Endometrial microvascular endothelial cells (primary cell): ENCODE results near the gene IZUMO1. TPM values are rescaled to one million over a fixed set of nuclear protein-coding genes. Genes with fewer than 3 reads are reported as not detected.
"Not testable (repeated sequence)": the region's sequence is repeated elsewhere in the genome, so short reads cannot be mapped to it uniquely, and the experiment has no call there.

Source experiments
- in situ Hi-C: cut with HindIII; loops from 2 replicates; pipeline ENCODE4 v1.10.0; 2017; ENCODE audit warnings: low sequenced_read_pairs, low pct_unique_long_range_greater_than_20kb; ENCODE audit errors: inconsistent ontology term
- total RNA-seq: library from RNA; depleted of rRNA; stranded (reverse); fragments of >200 nt; gene quantifications from one replicate; pipeline ENCODE4 v1.2.3, GENCODE V29; 2015; ENCODE audit errors: inconsistent ontology term

The IZUMO1 gene
- total RNA-seq, 1 donor from 2014 or later, result 0.84 TPM

DNA sequence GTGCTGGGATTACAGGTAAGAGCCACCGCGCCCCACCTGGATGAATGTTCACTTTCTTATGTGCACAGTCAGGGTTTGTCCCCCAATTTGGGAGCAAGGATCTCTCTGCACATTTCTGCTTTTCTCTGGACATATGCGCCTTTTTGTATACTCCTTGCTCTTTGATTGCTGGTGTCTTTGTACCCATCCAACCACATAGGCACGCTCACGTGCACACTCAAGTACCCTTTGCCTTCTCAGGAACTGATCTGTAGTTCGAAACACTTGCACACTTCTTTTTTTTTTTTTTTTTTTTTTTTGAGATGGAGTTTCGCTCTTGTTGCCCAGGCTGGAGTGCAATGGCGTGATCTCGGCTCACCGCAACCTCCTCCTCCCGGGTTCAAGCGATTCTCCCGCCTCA is 28.6 kb downstream of the IZUMO1 start:
- in situ Hi-C loops, result not testable (repeated sequence)

- in situ Hi-C loops, result no loop called here
These were observed 30.0 kb downstream of the IZUMO1 start for GRCh38 chr19:48716562-48717291.

GRCh38 chr19:48715681-48716171 is 31.0 kb downstream of the IZUMO1 start:
- in situ Hi-C loops, result no loop called here

GRCh38 chr19:48714759-48715675 is 31.7 kb downstream of the IZUMO1 start:
- in situ Hi-C loops, result no loop called here

DNA sequence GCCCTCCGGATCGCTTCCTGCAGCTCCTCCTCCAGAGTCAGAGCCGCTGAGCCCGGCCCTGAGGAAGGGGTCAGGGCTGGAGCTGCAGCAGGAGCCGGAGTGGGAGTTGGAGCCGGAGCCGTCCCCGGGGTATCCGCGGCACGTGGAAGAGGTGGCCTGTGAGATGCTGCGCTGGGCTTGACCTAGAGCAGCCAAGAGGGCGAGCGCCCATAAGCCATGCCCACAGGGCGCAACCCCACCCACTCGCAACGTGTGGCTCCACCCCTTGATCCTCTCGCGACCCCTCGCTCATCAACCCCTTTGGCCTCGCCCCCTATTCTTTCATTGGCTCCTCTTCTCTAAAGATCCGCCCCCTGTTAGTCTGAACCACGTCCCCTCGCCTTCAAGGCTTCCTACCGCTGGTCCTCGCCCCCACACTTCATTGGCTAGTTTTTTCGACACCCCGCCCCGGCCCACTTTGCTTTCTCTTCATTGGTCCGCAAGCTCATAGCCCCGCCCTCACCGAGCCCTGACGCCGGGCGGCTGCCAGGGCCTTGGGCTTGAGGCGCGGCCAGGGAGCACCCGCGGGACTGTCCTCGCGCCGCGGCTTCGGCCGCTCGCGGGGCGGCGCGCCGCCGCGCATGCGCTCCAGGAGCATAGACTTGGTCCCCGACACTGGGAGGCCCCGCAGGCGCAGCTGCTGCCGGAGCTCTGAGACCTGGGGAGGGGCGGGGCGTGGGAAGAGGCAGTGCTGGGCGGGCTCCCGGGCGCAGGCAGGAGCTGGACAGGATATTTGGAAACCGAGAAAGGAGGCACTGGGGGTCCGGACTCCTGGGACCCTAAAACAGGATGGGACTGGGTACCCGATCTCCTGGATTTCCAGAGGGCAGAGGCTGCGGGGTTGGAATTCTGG is 32.6 kb downstream of the IZUMO1 start:
- in situ Hi-C loops, result no loop called here

DNA sequence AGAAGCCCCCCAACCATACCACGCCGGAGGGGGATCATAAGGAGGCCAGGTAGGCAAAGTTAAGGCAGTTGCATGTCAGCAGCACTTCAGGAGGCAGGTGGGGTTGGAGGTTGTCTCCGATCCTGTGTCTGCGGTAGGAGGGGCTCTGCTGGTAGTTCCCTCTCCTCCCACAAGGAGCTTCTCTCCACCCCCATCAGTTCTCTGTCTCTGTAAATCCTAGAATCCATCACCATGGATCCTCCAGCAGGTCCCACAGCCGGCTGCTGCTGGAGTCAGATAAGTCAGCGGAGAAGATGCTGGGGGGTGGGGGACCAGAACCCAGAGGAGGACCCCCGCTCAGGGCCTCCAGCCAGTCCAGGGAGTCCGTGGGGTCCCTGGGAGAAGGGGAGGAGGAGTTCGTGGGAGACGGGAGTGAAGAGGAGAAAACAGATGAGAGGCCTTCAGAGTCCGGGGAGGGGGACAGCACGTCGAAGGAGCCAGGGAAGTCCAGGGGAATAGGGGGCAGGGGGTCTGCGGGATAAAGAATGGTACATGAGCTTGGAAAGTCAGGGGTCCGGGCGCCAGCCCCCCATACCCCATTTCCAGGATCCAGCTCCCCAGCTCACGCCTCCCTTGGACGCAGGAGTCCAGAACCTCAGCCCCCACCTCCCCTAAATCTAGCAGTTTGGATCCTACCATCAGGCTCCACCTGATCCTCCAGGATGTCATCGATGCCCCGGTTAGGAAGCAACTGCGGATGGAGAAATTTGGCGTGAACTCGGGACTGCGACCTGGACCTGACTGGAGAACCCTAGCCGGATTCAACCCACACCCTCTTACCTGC is 33.5 kb downstream of the IZUMO1 start:
- in situ Hi-C loops, result no loop called here

DNA sequence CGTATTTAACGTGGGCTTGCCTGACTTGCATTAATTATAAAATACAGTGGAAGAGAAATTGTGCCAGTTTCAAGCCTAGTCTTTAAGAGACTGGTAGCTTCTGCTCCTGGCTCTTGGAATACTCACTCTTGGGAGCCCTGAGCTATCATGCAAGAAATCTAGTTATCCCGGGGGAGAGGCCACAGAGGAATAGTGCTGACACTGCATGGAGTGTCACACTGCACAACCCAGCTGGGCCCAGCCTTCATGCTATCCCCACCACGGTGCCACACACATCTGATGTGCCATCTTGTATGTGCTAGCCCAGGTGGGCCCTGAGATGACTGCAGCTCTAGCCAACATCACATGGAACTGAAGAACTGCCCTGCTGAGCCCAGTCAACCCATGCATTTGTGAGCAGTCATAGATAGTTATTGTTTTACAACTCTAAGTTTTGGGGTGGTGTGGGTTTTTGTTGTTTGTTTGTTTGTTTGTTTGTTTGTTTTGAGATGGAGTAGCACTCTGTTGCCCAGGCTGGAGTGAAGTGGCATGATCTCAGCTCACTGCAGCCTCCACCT is 35.5 kb downstream of the IZUMO1 start:
- in situ Hi-C loops, result no loop called here

GRCh38 chr19:48708471-48708870 is 38.2 kb downstream of the IZUMO1 start:
- in situ Hi-C loops, result no loop called here

- in situ Hi-C loops, result no loop called here
These were observed 41.3 kb downstream of the IZUMO1 start for GRCh38 chr19:48705431-48705830.

DNA sequence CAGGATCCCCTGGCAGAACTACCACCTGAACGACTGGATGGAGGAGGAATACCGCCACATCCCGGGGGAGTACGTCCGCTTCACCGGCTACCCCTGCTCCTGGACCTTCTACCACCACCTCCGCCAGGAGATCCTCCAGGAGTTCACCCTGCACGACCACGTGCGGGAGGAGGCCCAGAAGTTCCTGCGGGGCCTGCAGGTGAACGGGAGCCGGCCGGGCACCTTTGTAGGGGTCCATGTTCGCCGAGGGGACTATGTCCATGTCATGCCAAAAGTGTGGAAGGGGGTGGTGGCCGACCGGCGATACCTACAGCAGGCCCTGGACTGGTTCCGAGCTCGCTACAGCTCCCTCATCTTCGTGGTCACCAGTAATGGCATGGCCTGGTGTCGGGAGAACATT is 43.4 kb downstream of the IZUMO1 start:
- in situ Hi-C loops, result no loop called here

GRCh38 chr19:48702701-48703100 is 44.0 kb downstream of the IZUMO1 start:
- in situ Hi-C loops, result no loop called here

DNA sequence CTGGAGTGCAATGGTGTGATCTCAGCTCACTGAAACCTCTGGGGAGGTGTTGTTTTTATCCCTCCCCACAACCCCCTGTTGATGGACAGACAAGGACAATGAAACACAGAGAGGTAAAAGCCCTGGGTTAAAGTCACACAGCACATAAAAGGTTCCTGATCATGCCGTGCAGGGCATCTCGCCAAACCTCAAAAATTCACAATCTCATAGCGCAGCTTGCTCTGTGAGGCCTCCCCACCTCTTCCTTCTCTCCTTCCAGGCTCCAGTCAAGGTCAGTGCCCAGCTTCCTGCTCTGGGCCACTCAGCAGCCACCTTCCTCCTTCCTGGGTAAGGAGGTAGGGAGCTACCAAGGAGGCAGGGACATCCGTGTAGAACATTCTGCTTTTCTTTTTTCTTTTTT is 48.7 kb downstream of the IZUMO1 start:
- in situ Hi-C loops, result no loop called here

GRCh38 chr19:48696353-48697010 is 50.2 kb downstream of the IZUMO1 start:
- in situ Hi-C loops, result no loop called here

GRCh38 chr19:48695743-48696352 is 50.9 kb downstream of the IZUMO1 start, which contains the start of gene FUT2:
Gene FUT2 (plus strand): TSS chr19:48695971. CDS start chr19:48702957, 6,986 bp downstream.
- in situ Hi-C loops, result no loop called here

- in situ Hi-C loops, result not testable (repeated sequence)
These were observed 53.1 kb downstream of the IZUMO1 start for GRCh38 chr19:48693629-48694028.
